HEK293T (cell line): Measurements from ENCODE around the gene CLCN3.
"Not testable (repeated sequence)": the region's sequence is repeated elsewhere in the genome, so short reads cannot be mapped to it uniquely, and the experiment has no call there.

Experiments
- ELF4 ChIP-seq: fragments of 450-650 bp; IDR thresholded peaks from 2 replicates; pipeline ENCODE4 v1.6.1; 2017; ENCODE audit warnings: antibody characterized with exemption
- FOXA1 ChIP-seq: fragments of 450-650 bp; IDR thresholded peaks from 2 replicates; pipeline ENCODE4 v1.6.1; 2016; ENCODE audit warnings: mild to moderate bottlenecking
- NFRKB ChIP-seq: fragments of 450-650 bp; IDR thresholded peaks from 2 replicates; pipeline ENCODE4 v1.6.1; 2016; ENCODE audit warnings: mild to moderate bottlenecking, moderate library complexity
- SP1 ChIP-seq: fragments of 450-650 bp; IDR thresholded peaks from 2 replicates; pipeline ENCODE4 v1.6.1; 2017
- TARDBP ChIP-seq: fragments of 450-650 bp; IDR thresholded peaks from 2 replicates; pipeline ENCODE4 v1.6.1; 2016

DNA sequence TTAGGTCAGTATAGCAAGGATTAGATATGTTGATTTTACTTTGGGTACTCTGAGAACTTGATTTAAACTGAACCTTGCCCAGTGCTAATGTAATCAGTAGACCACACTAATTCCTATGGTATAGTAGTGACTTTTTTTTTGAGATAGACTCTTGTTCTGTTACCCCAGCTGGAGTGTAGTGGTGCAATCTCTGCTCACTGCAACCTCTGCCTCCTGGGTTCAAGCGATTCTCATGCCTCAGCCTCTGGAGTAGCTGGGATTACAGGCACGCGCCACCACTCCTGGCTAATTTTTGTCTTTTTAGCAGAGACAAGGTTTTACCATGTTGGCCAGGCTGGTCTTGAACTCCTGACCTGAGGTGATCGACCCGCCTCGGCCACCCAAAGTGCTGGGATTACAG lies 3.6 kb downstream of the CLCN3 start:
- TF ChIP-seq ELF4, TARDBP, SP1, NFRKB, FOXA1: not testable (repeated sequence)
